ENCODE data around the gene B4GALT1.

- TF ChIP-seq CTCF (IDR thresholded peaks at IDR 0.05): no peak
- TF ChIP-seq POLR2A (IDR thresholded peaks at IDR 0.05): no peak
- no peak for TF ChIP-seq POLR2AphosphoS5 (IDR thresholded peaks at IDR 0.05)
- TF ChIP-seq EP300 (IDR thresholded peaks at IDR 0.05): no peak
These were observed 74.5 kb downstream of the B4GALT1 start for GRCh38 chr9:33092634-33093033.

All from sigmoid colon (tissue), 4 donors.